Aorta (tissue), 5 donors: Measurements from ENCODE around the gene MAPKAPK3. TPM values are rescaled to one million over a fixed set of nuclear protein-coding genes. Genes with fewer than 3 reads are reported as not detected.

Experiments
- ATAC-seq: fragments of 200-7000 bp; cut with Tn5 transposase; one replicate; pipeline ENCODE4 v1.9.1; 2022; ENCODE audit warnings: moderate library complexity; ENCODE audit not compliant: low FRiP score
- DNase-seq, 2 donors: peaks; one replicate each; pipeline ENCODE4 v3.0.0-alpha.2; 2020
- H3K27ac ChIP-seq, 2 donors: one replicate each; pipeline ENCODE4 v1.5.1; 2013; ENCODE audit warnings: low read length in 2 of 2, mild to moderate bottlenecking in 2 of 2, moderate library complexity in 2 of 2, control low read depth in 1 of 2, inconsistent platforms in 1 of 2, low read depth in 1 of 2
- H3K27me3 ChIP-seq, 2 donors: one replicate each; pipeline ENCODE4 v1.6.1; 2013; ENCODE audit warnings: control low read depth in 1 of 2, low read length in 1 of 2, mild to moderate bottlenecking in 1 of 2, moderate library complexity in 1 of 2; ENCODE audit not compliant: insufficient read depth in 2 of 2, control insufficient read depth in 1 of 2
- H3K36me3 ChIP-seq, 2 donors: one replicate each; pipeline ENCODE4 v1.6.1; 2013; ENCODE audit warnings: control low read depth in 1 of 2, low read length in 1 of 2, mild to moderate bottlenecking in 1 of 2; ENCODE audit not compliant: insufficient read depth in 2 of 2, control insufficient read depth in 1 of 2
- H3K4me1 ChIP-seq, 2 donors: one replicate each; pipeline ENCODE4 v1.6.1; 2013; ENCODE audit warnings: low read length in 2 of 2, control low read depth in 1 of 2, mild to moderate bottlenecking in 1 of 2, moderate library complexity in 1 of 2; ENCODE audit not compliant: insufficient read depth in 2 of 2, control insufficient read depth in 1 of 2
- H3K4me3 ChIP-seq, 2 donors: one replicate each; pipeline ENCODE4 v1.5.1; 2013; ENCODE audit warnings: low read length in 2 of 2, control low read depth in 1 of 2, mild to moderate bottlenecking in 1 of 2
- H3K9me3 ChIP-seq: one replicate; pipeline ENCODE4 v1.6.1; 2013; ENCODE audit warnings: mild to moderate bottlenecking, low read length; ENCODE audit not compliant: control insufficient read depth
- WGBS, 2 donors: extraction: QIAGEN DNeasy Blood & Tissue Kit; methylation state at CpG; one replicate each; pipeline ENCODE4 v1.1.7; 2013; 5-methylcytosine and 5-hydroxymethylcytosine counted together
- intact Hi-C, 2 donors: fragments of 100-400 bp; cut with DNase I; formaldehyde crosslinking; loops; one replicate each; pipeline versions ENCODE4 v1.14.2 to v1.15.0; 2022
- long read RNA-seq, 2 donors: library from polyadenylated mRNA; unstranded; transcript quantifications; one replicate each; pipeline ENCODE4 v2.0.0, GENCODE V29; 2020 to 2021
- polyA plus RNA-seq, 2 donors: library from polyadenylated mRNA; stranded (reverse); fragments of 200-250 nt; gene quantifications; one replicate each; pipeline ENCODE4 v1.2.3, GENCODE V29; 2013
- total RNA-seq, 2 donors: library from RNA; stranded (reverse); fragmentation: NEBNext Ultra II Directional; extraction: Animal tissue kit (Norgen Biotek cat#: 25700); gene quantifications; one replicate each; pipeline ENCODE4 v1.2.1, GENCODE V29; 2021
- donor health status: healthy with polysubstance abuse.
- donor health status: Bipolar disorder and iron deficiency.
- donor health status: DM: no; HTN: no; CAD: no.
- donor health status: DM: no; HTN: no; CAD: no.
- donor health status: DM: yes; HTN: yes; CAD: no.

MAPKAPK3 gene
- total RNA-seq, result 10 to 100 TPM; 23.7 to 24.8 TPM
- 10 to 100 TPM; 13.0 to 18.3 TPM for polyA plus RNA-seq
- long read RNA-seq, donor 1, transcript MAPKAPK3-201 (11 exons, 2,500 nt), result major isoform, 57 of 152 reads
- long read RNA-seq, donor 1, transcript MAPKAPK3-208 (11 exons, 2,563 nt), result minor isoform, 38 of 152 reads
- long read RNA-seq, donor 1, partial matches to known transcripts, result 19 of 152 reads
- long read RNA-seq, donor 1, other reads (novel, unspliced or antisense), result 38 of 152 reads
- long read RNA-seq, donor 2, transcript MAPKAPK3-208 (11 exons, 2,563 nt), result major isoform, 6 of 15 reads
- long read RNA-seq, donor 2, transcript MAPKAPK3-201 (11 exons, 2,500 nt), result minor isoform, 5 of 15 reads
- long read RNA-seq, donor 2, partial matches to known transcripts, result 0 of 15 reads
- long read RNA-seq, donor 2, other reads (novel, unspliced or antisense), result 4 of 15 reads

- intact Hi-C loops, result loop anchor here (5.0 kb wide), 2 partner anchors 755 to 770 kb away; partner anchors contain the start of gene MANF (in 1 of the 2)
- no peaks in the 10 kb centered on the region for H3K9me3 ChIP-seq
- H3K27me3 ChIP-seq, result no peaks in the 10 kb centered on the region
- peak within 1 kb of the TSS; percentile 51 to 63 for H3K4me3 ChIP-seq
- DNase-seq, result peak; percentile 67 to 86
- H3K36me3 ChIP-seq, result no peaks in the 10 kb centered on the region
- peak; percentile 39 for ATAC-seq
- H3K4me1 ChIP-seq, result no peaks in the 10 kb centered on the region
- peak within 1 kb of the TSS in 1 of 2 donors; percentile 64 for H3K27ac ChIP-seq
- WGBS, 2 donors, result 1 to 3% methylated on average over 31 to 58 of the region's 58 CpGs
Observed at GRCh38 chr3:50617096-50617791, at the start of gene MAPKAPK3. TSS of gene MAPKAPK3 (plus strand) at chr3:50617151. CDS start at chr3:50617566, 415 bp downstream.

- Histone ChIP-seq H3K4me3 (peak within 1 kb of the TSS; percentile 36 to 62), H3K27ac (peak within 1 kb of the TSS in 1 of 2 donors; percentile 41), H3K36me3 (no peaks in the 10 kb centered on the region), H3K9me3 (no peaks in the 10 kb centered on the region), H3K4me1 (no peaks in the 10 kb centered on the region), H3K27me3 (no peaks in the 10 kb centered on the region)
- 1% methylated on average over 52 to 53 of the region's 53 CpGs for WGBS, 2 donors
- peak; percentile 97 for DNase-seq
- intact Hi-C loops, result no loop called here
- ATAC-seq, result peak; percentile 89
Observed at GRCh38 chr3:50567386-50568167, 49.4 kb upstream of the MAPKAPK3 start, which contains the start of gene C3orf18. TSS of gene C3orf18 (minus strand) at chr3:50567747. CDS start at chr3:50565699, 2,048 bp downstream.

GRCh38 chr3:50568947-50569749, 47.8 kb upstream of the MAPKAPK3 start, which contains the start of gene HEMK1:
TSS of gene HEMK1 (plus strand) at chr3:50569522. CDS start at chr3:50571105, 1,583 bp downstream.
- DNase-seq, result peak; percentile 99
- Histone ChIP-seq H3K27ac (peak within 1 kb of the TSS in 1 of 2 donors; percentile 72), H3K27me3 (no peaks in the 10 kb centered on the region), H3K4me3 (peak within 1 kb of the TSS; percentile 56 to 62), H3K9me3 (no peaks in the 10 kb centered on the region), H3K4me1 (no peaks in the 10 kb centered on the region), H3K36me3 (no peaks in the 10 kb centered on the region)
- intact Hi-C loops, result loop anchor here in 1 of 2 donors (1.0 kb wide), 1 partner anchor 32 kb away; no protein-coding TSS in a partner anchor
- peak; percentile 95 for ATAC-seq
- 0% methylated on average over 53 to 55 of the region's 55 CpGs for WGBS, 2 donors

- Histone ChIP-seq H3K9me3 (no peaks in the 10 kb centered on the region), H3K4me1 (no peaks in the 10 kb centered on the region), H3K27me3 (no peaks in the 10 kb centered on the region), H3K36me3 (no peaks in the 10 kb centered on the region), H3K4me3 (no peak overlapping the region), H3K27ac (no peak overlapping the region)
- intact Hi-C loops, result loop anchor here (1.0 to 10.0 kb wide), 3 partner anchors 44 to 812 kb away; no protein-coding TSS in a partner anchor
- ATAC-seq (no peak), DNase-seq (no peak)
- 72 to 74% methylated on average over 5 of the region's 5 CpGs for WGBS, 2 donors
Observed at GRCh38 chr3:50570508-50571279, 46.3 kb upstream of the MAPKAPK3 start.

- DNase-seq, result no peak
- Histone ChIP-seq H3K4me3 (no peak overlapping the region), H3K4me1 (no peaks in the 10 kb centered on the region), H3K9me3 (no peaks in the 10 kb centered on the region), H3K27ac (no peak overlapping the region), H3K36me3 (no peaks in the 10 kb centered on the region), H3K27me3 (no peaks in the 10 kb centered on the region)
- intact Hi-C loops, result loop anchor here (1.0 to 10.0 kb wide), 3 partner anchors 43 to 811 kb away; no protein-coding TSS in a partner anchor
- no peak for ATAC-seq
- 69 to 83% methylated on average over 4 of the region's 4 CpGs for WGBS, 2 donors
Observed at GRCh38 chr3:50571486-50571885, 45.5 kb upstream of the MAPKAPK3 start.

- no peaks in the 10 kb centered on the region for H3K27me3 ChIP-seq
- no peak for ATAC-seq
- H3K36me3 ChIP-seq, result no peaks in the 10 kb centered on the region
- WGBS, 2 donors, result 0 to 8% methylated on average over 1 of the region's 1 CpG
- no peak overlapping the region for H3K27ac ChIP-seq
- intact Hi-C loops, result loop anchor here (1.0 to 10.0 kb wide), 3 partner anchors 42 to 810 kb away; no protein-coding TSS in a partner anchor
- no peak overlapping the region for H3K4me3 ChIP-seq
- H3K9me3 ChIP-seq, result no peaks in the 10 kb centered on the region
- peak; percentile 83 to 88 for DNase-seq
- no peaks in the 10 kb centered on the region for H3K4me1 ChIP-seq
Observed at GRCh38 chr3:50572158-50572557, 44.8 kb upstream of the MAPKAPK3 start.

GRCh38 chr3:50572801-50573371, 44.1 kb upstream of the MAPKAPK3 start:
- Histone ChIP-seq H3K4me1 (no peaks in the 10 kb centered on the region), H3K36me3 (no peaks in the 10 kb centered on the region), H3K4me3 (no peak overlapping the region), H3K9me3 (no peaks in the 10 kb centered on the region), H3K27me3 (no peaks in the 10 kb centered on the region), H3K27ac (no peak overlapping the region)
- ATAC-seq, result no peak
- WGBS, 2 donors, result 81 to 89% methylated on average over 4 of the region's 4 CpGs
- intact Hi-C loops, result loop anchor here (1.0 to 10.0 kb wide), 3 partner anchors 41 to 809 kb away; no protein-coding TSS in a partner anchor
- DNase-seq, result no peak
